Activated CD4-positive, alpha-beta T cell treated with anti-CD3 and anti-CD28 coated beads for 48 hours (primary cell): ENCODE measurements around the gene INPP4A.
"Not testable (repeated sequence)": the region's sequence is repeated elsewhere in the genome, so short reads cannot be mapped to it uniquely, and the experiment has no call there.

Experiments
- DNase-seq: peaks from one replicate; pipeline ENCODE4 v3.0.0-alpha.2; 2020

Gene INPP4A

DNA sequence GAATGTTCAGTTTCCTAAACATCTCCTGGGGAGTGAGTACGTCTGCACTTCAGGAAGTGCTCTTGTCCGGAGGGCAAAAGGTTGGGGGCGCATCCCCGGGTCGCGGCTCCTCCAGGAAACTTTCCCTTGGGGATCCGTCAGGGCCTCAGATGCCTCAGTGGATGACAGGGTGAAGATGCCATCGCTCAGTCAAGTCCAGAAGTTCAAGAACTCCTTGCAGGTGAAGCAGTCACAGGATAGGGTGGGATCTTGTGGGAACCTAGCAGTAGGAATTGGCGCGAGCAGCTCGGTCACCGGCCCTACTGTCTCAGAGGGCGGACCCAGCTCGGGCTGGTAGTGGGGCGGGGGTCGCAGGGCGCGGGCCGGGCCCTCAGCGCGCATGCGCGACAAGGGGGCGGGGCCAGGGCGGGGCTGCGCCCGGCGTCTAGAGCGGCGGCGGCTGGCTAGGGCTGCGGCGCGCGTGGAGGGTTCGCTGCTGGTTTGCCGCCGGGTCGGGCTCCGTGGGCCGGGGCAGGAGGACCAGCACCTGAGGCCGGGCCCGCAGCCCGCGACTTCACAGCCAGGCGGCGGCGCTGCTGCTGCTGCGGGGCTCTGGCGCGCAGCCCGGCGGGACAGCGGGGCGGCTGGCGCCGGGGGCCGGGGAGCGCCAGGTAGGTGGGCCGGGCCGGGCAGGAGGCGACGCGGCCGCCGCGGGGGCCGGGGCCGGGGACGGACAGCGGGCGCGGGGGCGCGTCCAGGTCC is at the start of gene INPP4A:
Gene INPP4A (plus strand): TSS at position 423 of the 741 bp plus-strand sequence. CDS start 75,191 bp downstream, outside the sequence.
- peak; percentile 80 for DNase-seq

DNA sequence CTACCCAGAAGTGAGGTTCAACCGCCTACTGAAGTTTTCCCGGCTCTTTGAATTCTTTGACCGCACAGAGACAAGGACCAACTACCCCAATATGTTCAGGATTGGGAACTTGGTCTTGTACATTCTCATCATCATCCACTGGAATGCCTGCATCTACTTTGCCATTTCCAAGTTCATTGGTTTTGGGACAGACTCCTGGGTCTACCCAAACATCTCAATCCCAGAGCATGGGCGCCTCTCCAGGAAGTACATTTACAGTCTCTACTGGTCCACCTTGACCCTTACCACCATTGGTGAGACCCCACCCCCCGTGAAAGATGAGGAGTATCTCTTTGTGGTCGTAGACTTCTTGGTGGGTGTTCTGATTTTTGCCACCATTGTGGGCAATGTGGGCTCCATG is 48.7 kb upstream of the INPP4A start:
- DNase-seq: no peak

DNA sequence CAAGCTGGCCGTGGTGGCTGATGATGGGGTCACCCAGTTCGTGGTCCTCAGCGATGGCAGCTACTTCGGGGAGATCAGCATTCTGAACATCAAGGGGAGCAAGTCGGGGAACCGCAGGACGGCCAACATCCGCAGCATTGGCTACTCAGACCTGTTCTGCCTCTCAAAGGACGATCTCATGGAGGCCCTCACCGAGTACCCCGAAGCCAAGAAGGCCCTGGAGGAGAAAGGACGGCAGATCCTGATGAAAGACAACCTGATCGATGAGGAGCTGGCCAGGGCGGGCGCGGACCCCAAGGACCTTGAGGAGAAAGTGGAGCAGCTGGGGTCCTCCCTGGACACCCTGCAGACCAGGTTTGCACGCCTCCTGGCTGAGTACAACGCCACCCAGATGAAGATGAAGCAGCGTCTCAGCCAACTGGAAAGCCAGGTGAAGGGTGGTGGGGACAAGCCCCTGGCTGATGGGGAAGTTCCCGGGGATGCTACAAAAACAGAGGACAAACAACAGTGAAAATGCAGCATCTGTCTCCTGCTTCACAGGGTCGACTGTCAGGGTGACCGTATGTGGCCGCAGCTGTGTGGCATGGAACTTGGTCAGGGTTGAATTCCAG is 47.8 kb upstream of the INPP4A start:
- no peak for DNase-seq

DNA sequence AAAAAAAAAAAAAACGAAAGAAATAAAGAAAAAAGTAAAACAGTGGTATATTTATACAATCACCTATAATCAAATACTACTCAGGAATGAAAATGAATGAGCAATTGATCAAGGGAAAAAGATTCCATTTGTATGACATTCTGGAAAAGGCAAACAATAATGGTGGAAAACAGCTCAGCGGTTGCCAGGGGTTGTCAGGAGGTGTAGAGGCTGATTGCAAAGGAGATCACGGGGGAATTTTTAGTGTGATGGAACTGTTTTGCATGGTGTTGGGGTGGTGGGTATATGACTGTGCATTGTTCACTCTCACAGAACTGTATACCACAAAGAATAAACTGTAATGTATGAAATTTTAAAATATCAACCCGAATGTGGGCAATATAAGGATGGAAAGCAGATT is 45.5 kb upstream of the INPP4A start:
- no peak for DNase-seq

DNA sequence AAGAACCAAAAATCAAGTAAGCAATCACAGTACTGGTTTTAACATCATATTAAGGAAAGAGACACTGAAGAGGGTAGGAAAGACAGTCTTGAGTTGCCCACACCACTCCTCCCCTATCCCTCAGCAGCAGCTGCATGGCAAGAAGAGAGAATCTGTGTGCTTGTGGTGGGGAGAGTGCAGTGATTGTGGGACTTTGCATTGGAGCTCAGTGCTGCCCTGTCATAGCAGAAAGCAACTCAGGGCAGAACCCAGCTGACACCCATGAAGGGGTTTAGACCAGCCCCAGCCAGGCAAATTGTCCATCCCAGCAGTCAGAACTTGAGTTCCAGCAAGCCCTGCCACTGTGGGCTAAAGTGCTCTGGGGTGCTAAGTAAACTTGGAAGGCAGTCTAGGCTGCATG is 40.8 kb upstream of the INPP4A start:
- DNase-seq: no peak

DNA sequence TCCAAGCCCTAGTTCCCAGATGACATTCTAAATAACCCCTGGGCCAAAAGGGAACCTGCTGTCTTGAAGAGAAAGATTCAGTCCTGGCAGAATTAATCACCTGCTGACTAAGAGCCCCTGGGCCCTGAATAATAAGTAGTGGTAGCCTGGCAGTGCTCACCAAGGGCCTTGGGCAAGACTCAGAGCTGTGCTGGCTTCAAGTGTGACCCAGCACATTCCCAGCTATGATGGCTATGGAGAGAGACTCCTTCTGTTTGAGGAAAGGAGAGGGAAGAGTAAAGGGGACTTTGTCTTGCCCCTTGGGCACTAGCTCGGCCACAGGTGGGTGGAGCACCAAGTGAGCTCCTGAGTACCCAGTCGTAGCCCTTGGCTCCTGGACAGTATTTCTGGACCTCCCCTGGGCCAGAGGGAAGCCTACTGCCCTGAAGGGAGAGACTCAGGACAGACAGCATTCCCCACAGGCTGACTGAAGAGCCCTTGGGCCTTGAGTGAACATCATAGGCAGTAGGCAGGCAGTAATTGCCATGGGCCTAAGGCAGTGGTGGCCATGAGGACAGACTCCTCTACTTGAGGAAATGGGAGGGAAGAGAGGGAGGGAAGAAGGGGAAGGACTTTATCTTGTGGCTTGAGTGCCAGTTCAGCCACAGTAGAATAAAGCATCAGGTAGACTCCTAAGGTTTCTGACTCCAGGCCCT is 40.0 kb upstream of the INPP4A start:
- no peak for DNase-seq

DNA sequence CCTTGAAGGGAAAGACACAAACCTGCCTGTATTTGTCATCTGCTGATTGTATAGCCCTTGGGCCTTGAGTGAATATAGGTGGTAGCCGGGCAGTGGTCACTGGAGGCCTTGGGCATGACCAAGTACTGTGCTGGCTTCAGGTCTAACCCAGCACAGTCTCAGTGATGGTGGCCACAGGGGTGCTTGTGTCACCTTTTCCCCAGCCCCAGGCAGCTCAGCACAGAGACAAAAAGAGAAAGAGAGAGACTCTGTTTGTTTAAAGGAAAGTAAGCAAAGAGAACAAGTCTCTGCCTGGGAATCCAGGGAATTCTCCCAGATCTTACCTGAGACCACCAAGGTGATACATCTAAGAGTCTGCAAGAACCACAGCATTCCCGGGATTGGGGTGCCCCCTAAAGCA is 39.4 kb upstream of the INPP4A start:
- DNase-seq: no peak

DNA sequence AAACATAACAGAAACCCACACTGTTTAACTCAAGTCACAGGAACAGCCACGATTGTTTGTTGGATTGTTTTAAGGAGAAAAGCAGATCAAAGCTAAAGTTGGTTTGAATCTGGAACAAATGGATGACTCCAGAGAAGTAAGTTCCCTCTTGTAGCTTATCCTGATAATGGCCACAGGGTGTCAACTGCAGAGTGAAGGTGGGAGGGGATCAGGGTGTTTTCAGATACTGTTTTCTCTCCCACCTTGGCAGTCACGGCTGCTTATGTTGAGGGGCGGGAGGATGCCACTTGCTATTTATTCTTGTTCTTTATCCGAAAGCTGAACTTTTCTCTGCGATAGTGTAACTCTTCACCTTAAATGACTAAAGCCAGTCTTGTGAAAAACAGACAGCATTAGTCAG is 36.5 kb upstream of the INPP4A start:
- DNase-seq: no peak

DNA sequence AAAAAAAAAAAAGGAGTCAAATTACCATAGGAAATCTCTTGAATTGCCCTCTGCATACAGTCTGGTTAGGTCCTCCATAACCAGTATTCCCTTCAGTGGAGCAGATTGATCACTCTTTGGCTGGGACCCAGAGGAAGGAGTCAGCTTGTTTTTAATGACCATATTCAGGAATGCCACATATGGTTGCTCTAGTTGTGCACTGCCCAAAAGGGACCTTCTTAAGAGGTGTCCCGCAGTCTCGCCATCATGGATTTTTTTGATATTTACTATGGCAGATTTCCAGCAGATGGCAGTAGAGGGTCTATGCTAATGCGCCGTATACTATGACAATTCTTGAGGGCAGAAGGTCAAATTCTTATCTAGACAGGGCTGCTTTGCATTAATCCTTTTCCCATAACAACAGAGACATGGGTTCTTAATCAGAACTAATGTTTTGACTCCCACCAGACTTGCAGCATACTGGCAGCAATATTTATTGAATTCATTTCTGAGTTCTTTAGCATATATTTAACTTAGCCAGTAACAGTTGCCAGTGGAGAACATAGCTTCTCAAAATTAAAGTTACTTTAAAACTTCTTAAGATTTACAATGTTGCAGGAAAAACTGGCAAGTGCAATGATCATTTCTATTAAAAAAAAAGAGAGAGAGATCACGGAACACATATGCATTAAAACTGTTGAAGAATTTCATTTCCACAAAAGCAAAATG is 31.8 kb upstream of the INPP4A start:
- DNase-seq: peak; percentile 60

DNA sequence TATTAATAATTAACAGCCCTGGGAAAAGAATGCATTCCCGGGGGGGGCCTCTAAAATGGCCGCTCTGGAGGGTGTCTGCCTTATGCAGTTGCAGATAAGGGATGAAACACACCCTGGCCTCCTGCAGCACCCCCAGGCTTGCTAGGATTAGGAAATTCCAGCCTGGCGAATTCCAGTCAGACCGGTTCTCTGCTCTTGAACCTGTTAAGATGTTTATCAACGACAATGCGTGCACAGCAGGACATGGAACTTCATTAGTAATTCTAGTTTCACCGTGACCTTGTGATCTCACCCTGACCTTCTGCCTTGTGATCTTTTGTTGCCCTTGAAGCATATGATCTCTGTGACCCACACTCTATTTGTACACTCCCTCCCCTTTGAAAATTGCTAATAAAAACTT is 30.4 kb upstream of the INPP4A start:
- DNase-seq: not testable (repeated sequence)

DNA sequence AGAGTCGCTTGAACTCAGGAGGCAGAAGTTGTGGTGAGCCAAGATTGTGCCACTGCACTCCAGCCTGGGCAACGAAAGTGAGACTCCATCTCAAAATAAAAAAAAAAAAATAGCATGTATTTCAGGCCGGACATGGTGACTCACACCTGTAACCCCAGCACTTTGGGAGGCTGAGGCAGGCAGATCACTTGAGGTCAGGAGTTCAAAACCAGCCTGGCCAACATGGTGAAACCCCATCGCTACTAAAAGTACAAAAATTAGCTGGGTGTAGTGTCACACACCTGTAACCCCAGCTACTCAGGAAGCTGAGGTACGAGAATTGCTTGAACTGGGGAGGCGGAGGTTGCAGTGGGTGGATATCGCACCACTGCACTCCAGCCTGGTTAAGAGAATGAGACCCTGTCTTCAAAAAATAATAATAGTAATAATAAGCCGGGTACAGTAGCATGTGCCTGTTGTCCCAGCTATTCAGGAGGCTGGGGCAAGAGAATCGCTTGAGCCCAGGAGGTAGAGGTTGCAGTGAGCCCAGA is 28.9 kb upstream of the INPP4A start:
- not testable (repeated sequence) for DNase-seq

DNA sequence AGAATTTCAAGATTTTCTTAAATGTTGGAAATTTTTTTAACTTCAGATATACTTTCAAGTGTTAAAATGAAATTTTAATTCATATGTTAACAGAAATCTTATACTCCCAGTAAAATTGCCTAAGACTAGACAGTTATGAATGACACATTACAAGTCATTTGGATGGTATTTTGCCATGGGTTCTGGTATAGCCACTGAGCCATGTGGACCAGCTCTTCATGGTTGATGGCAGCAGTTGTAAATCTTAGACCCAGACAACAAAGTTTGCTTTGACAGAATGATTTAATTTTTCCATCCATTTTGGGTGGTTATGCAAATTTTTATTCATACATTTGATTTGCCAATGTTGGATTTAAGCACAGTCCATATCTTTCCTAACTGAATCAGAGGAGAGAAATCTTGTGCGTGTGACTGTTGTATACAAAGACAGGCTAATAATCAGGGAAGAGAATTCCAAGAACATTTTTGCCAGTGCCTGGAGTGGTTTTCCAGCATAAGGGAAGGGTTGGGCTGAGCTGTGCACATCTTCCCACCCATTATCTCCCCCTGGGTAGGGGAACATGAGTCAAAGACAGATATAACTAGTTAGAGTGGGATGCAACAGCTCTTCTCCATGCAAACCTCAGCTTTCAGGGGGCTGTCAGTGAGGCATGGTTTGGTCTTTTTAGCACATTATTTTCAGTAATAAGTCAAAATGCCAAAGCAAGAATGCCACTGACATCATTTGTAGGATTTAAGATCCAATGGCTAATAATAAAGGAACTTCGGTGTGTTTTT is 28.1 kb upstream of the INPP4A start:
- no peak for DNase-seq

DNA sequence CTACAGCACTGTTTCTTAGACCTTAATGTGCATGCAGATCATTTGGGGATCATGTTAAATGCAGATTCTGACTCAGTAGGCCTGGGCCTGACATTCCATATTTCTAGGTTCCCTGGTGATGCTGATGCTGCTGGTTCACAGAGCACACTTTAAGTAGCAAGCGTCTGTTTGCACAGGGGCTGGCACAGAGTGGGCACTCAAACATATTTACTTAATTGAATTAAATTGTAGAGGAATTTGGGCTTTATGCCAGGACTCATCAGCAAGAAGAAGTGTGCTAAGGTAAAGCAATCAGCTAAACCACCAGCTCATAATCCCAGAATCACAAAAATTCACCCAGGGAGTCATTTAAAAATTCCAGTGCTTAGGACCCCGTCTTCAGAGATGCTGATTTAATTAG is 25.1 kb upstream of the INPP4A start:
- DNase-seq: no peak

DNA sequence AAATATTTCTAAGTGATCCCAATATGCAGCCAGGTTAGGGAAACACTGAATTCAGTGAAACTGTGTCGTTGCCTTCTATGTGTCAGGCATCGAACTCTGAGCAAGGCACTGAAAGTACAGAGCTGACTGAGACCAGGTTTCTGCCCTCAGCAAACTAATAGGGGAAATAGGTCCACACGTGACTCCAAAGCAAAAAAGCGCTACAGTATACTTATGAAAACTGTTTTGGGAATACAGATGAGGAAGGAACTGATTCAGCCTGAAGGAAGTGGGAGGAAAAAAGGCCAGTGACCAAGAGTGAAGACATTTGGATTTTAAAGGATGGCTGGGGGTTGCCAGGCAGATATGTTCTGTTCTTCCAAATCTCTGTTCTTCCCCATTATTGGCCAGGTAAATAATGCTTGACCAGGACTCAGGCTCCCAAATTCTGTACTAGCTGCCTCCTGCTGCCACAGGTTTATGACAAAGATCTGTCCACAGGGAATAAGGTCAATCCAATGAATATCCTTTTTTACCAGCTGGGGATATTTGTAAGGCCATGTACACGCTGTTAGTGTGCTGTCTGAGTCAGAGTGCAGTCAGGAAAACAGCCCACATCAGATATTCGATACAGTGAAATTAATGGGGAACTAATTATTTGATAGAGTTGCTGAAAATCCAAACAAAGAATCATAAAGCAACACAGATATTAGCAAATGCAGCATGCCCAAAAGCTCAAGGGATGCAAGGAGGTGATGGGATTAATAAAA is 24.5 kb upstream of the INPP4A start:
- no peak for DNase-seq

DNA sequence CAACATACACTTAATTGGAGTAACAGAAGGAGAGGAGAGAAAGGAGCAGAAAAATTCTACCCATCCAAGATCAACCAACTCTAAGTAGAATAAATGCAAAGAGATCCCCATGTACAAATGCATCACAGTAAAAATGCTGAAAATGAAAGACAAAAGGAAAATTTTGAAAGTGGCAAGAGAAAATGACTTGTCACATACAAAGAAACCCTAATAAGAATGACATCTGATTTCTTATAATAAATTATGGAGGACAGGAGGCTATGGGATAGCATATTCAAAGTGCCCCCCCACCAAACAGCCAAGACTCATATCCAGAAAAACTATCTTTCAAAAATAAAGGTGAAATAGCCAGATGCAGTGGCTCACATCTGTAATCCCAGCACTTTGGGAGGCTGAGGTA is 22.2 kb upstream of the INPP4A start:
- no peak for DNase-seq

DNA sequence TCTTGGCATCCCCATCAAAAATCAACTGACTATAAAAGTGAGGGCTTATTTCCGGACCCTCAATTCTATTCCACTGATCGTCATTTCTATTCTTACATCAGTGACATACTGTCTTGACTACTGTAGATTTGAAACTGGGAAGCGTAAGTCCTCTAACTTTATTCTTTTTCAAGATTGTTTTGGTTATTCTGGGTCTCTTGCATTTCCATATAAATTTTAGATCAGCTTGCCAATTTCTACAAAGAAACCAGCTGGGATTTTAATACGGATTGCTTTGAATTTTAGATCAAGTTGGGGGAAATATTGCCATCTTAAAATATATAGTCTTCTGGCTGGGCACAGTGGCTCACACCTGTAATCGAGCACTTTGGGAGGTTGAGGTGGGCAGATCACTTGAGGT is 17.9 kb upstream of the INPP4A start:
- DNase-seq: no peak

DNA sequence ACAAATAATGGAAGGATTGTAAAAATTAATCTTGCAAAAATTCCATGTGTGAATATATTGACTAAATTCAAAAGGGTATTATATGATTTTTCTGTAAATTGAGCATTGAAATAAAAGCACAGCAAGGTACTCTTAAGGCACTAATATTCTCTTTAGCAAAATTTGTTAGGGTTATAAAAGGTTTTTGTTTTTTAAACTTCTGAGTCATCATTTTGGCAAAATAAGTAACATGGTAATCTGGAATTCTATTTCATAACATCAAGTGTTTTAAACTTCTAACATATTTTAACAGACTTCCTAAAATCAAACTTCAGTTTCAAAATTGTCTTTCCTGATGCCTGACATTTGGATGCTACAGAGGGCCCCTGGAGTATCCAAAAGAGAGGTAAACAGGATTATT is 12.5 kb upstream of the INPP4A start:
- DNase-seq: no peak

DNA sequence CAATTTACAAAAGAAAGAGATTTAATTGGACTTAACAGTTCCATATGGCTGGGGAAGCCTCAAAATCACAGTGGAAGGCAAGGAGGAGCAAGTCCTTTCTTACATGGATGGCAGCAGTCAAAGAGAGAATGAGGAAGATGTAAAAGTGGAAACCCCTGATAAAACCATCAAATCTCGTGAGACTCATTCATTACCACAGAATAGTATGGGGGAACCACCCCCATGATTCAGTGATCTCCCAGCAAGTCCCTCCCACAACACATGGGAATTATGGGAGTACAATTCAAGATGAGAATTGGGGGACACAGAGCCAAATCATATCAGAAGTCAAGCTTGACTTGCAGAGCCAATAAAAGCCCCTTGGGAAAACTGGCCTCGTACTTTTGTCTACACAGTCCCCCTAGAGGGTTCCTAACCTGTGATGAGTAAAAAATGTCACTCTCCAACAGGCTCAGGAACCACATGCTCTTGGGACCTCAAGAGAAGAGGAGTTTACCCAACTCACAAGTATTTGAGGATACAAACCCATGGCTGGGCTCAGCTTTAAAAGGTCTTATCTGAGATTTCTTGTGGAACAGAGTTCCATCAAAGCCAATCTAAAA is 11.2 kb upstream of the INPP4A start:
- no peak for DNase-seq

DNA sequence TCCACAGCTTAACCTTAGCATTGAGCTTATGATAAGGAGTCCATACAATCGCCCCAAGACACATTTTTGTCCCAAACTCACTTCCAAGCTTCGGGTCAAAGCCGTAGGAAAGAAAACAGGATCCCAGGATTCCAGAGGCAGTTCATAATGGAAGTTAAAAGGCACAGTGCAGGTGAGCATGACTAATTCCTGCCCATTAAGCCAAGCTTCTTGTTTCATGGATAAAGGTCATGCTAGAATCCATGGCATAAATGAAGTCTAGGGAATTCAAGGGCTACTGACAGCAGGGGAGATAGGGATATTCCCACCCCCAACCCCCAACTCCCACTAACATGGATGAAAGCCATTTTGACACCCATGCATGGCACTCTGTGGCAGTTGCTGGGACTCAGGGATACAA is 10.2 kb upstream of the INPP4A start:
- no peak for DNase-seq

DNA sequence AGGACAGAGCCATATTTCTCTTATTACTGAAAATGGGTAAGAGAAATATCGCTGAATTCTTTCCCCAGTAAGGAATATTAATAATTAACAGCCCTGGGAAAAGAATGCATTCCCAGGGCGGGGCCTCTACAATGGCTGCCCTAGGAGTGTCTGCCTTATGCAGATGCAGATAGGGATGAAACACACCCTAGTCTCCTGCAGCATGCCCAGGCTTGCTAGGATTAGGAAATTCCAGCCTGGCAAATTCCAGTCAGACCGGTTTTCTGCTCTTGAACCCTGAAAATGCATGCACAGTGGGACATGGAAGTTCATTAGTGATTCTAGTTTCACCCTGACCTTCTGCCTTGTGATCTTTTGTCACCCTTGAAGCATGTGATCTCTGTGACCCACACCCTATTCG is 9.0 kb upstream of the INPP4A start:
- DNase-seq: not testable (repeated sequence)

DNA sequence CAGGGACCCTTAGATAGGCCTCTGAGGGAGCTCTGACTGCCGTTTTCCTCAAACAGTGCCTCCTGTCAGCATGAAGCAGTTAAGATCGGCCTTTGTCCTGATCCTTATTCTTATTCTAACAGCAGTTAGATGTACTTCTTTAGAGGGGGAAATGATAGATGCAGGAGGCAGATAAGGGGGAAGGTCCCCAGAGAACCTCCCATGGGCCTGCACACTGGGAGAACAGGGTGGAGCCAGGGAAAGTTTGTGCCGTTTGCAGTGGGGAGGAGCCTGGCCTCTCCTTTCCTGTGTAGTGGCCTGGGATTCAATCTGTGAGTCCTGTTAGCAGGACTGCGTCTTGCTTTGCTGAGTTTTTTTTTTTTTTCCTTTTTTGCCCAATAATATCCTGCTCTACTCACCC is 7.9 kb upstream of the INPP4A start:
- DNase-seq: no peak
